ENCODE measurements around the gene MYH14. TPM values are rescaled to one million over a fixed set of nuclear protein-coding genes. Genes with fewer than 3 reads are reported as not detected.

The MYH14 gene
- total RNA-seq, 1 experiment from 2014 or later = not detected

- peaks cover 4% of the 10 kb centered on the region for H3K36me3 Mint-ChIP-seq (ENCODE audit: insufficient read depth, unreplicated experiment)
- H3K9me3 Mint-ChIP-seq (ENCODE audit: unreplicated experiment) = peaks cover 18% of the 10 kb centered on the region
- POLR2A ChIA-PET = no interaction called here
- no peaks in the 10 kb centered on the region for H3K27me3 Mint-ChIP-seq (ENCODE audit: insufficient read depth, unreplicated experiment)
- TF ChIP-seq CTCF (IDR thresholded peaks at IDR 0.05; ENCODE audit: unreplicated experiment) = no peak
- CTCF ChIA-PET = no interaction called here
- H3K4me1 Mint-ChIP-seq (ENCODE audit: insufficient read depth, unreplicated experiment) = no peaks in the 10 kb centered on the region
- intact Hi-C loops (cut with micrococcal nuclease) = no loop called here
- BruUV-seq (replicated peaks) = no TSS peak
- H3K4me3 Mint-ChIP-seq (ENCODE audit: unreplicated experiment) = no peak overlapping the region
- no peak overlapping the region for H3K27ac Mint-ChIP-seq (ENCODE audit: low read depth, unreplicated experiment)
- no peak for DNase-seq (ENCODE audit: unreplicated experiment)
Observed at GRCh38 chr19:50277966-50278580, 74.7 kb downstream of the MYH14 start.

- CTCF ChIA-PET = interaction anchor here (0.9 kb wide), 1 partner anchor 348 kb away, joined by 3 read pairs; no protein-coding TSS in a partner anchor
- peaks cover 4% of the 10 kb centered on the region for H3K36me3 Mint-ChIP-seq (ENCODE audit: insufficient read depth, unreplicated experiment)
- no peak overlapping the region for H3K27ac Mint-ChIP-seq (ENCODE audit: low read depth, unreplicated experiment)
- no TSS peak for BruUV-seq (replicated peaks)
- DNase-seq (ENCODE audit: unreplicated experiment) = no peak
- intact Hi-C loops (cut with micrococcal nuclease) = no loop called here
- no peaks in the 10 kb centered on the region for H3K27me3 Mint-ChIP-seq (ENCODE audit: insufficient read depth, unreplicated experiment)
- POLR2A ChIA-PET = interaction anchor here (0.6 kb wide), 1 partner anchor 197 kb away, joined by 3 read pairs; no protein-coding TSS in a partner anchor
- H3K9me3 Mint-ChIP-seq (ENCODE audit: unreplicated experiment) = peaks cover 19% of the 10 kb centered on the region
- H3K4me3 Mint-ChIP-seq (ENCODE audit: unreplicated experiment) = no peak overlapping the region
- no peak for TF ChIP-seq CTCF (IDR thresholded peaks at IDR 0.05; ENCODE audit: unreplicated experiment)
- no peaks in the 10 kb centered on the region for H3K4me1 Mint-ChIP-seq (ENCODE audit: insufficient read depth, unreplicated experiment)
Observed at GRCh38 chr19:50280074-50280473, 76.7 kb downstream of the MYH14 start.

GRCh38 chr19:50280983-50281382 lies 77.6 kb downstream of the MYH14 start:
- CTCF ChIA-PET = interaction anchor here (0.9 kb wide), 1 partner anchor 347 kb away, joined by 3 read pairs; no protein-coding TSS in a partner anchor
- peaks cover 26% of the 10 kb centered on the region for H3K9me3 Mint-ChIP-seq (ENCODE audit: unreplicated experiment)

GRCh38 chr19:50281491-50281890 lies 78.1 kb downstream of the MYH14 start:
- Mint-ChIP-seq H3K4me3 (ENCODE audit: unreplicated experiment) (no peak overlapping the region), H3K36me3 (ENCODE audit: insufficient read depth, unreplicated experiment) (peaks cover 4% of the 10 kb centered on the region)

More at GRCh38 chr19:50280983-50281382, 77.6 kb downstream of the MYH14 start:
- POLR2A ChIA-PET = no interaction called here
- Mint-ChIP-seq H3K4me1 (ENCODE audit: insufficient read depth, unreplicated experiment) (no peaks in the 10 kb centered on the region), H3K4me3 (ENCODE audit: unreplicated experiment) (no peak overlapping the region), H3K27me3 (ENCODE audit: insufficient read depth, unreplicated experiment) (no peaks in the 10 kb centered on the region), H3K27ac (ENCODE audit: low read depth, unreplicated experiment) (no peak overlapping the region), H3K36me3 (ENCODE audit: insufficient read depth, unreplicated experiment) (peaks cover 4% of the 10 kb centered on the region)
- intact Hi-C loops (cut with micrococcal nuclease) = no loop called here
- BruUV-seq (replicated peaks) = no TSS peak
- DNase-seq (ENCODE audit: unreplicated experiment) = no peak
- TF ChIP-seq CTCF (IDR thresholded peaks at IDR 0.05; ENCODE audit: unreplicated experiment) = no peak

More at GRCh38 chr19:50281491-50281890, 78.1 kb downstream of the MYH14 start:
- Mint-ChIP-seq H3K4me1 (ENCODE audit: insufficient read depth, unreplicated experiment) (no peaks in the 10 kb centered on the region), H3K9me3 (ENCODE audit: unreplicated experiment) (peaks cover 31% of the 10 kb centered on the region), H3K27ac (ENCODE audit: low read depth, unreplicated experiment) (no peak overlapping the region), H3K27me3 (ENCODE audit: insufficient read depth, unreplicated experiment) (no peaks in the 10 kb centered on the region)
- intact Hi-C loops (cut with micrococcal nuclease) = no loop called here
- TF ChIP-seq CTCF (IDR thresholded peaks at IDR 0.05; ENCODE audit: unreplicated experiment) = no peak
- ChIA-PET CTCF (no interaction called here), POLR2A (no interaction called here)
- BruUV-seq (replicated peaks) = no TSS peak
- no peak for DNase-seq (ENCODE audit: unreplicated experiment)
